Rectal smooth muscle tissue (tissue), 1 donor: Measurements from ENCODE around the gene KCNE3.
"Not testable (repeated sequence)": the region's sequence is repeated elsewhere in the genome, so short reads cannot be mapped to it uniquely, and the experiment has no call there.

Experiments used
- H3K27ac ChIP-seq: one replicate; pipeline ENCODE4 v1.7.0; 2013; ENCODE audit warnings: low read depth, low read length, inconsistent platforms
- H3K27me3 ChIP-seq: one replicate; pipeline ENCODE4 v1.7.0; 2013; ENCODE audit warnings: low read length; ENCODE audit not compliant: control insufficient read depth, insufficient read depth
- H3K36me3 ChIP-seq: one replicate; pipeline ENCODE4 v1.7.0; 2013; ENCODE audit warnings: low read length; ENCODE audit not compliant: control insufficient read depth, insufficient read depth
- H3K4me1 ChIP-seq: one replicate; pipeline ENCODE4 v1.7.0; 2013; ENCODE audit warnings: low read length; ENCODE audit not compliant: control insufficient read depth, insufficient read depth
- H3K4me3 ChIP-seq: one replicate; pipeline ENCODE4 v1.7.0; 2013; ENCODE audit warnings: low read length
- H3K9ac ChIP-seq: one replicate; pipeline ENCODE4 v1.7.0; 2013; ENCODE audit warnings: low read length

The KCNE3 gene

DNA sequence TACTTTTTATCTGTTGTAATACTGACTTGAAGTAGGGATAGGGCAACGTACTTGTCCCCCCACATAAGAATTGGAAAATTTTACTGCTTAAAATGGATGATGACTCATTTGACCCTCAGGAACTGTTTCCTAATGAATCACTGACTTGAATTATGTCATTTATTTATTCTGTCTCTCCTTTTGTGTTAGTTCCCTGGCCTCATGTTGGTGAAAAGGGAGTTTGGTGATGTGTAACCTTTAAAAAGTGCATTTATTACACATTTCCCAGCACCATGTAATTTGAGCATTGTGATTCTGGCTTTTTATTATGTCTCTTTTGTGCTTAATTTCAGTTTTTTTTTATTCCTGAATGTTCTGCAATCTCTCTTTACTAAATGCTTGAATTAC lies 48.8 kb downstream of the KCNE3 start:
- no peak overlapping the region for H3K9ac ChIP-seq
- no peaks in the 10 kb centered on the region for H3K36me3 ChIP-seq
- H3K4me1 ChIP-seq: peaks cover 5% of the 10 kb centered on the region
- H3K4me3 ChIP-seq: no peak overlapping the region
- H3K27ac ChIP-seq: peak overlapping the region; percentile 5
- H3K27me3 ChIP-seq: no peaks in the 10 kb centered on the region

DNA sequence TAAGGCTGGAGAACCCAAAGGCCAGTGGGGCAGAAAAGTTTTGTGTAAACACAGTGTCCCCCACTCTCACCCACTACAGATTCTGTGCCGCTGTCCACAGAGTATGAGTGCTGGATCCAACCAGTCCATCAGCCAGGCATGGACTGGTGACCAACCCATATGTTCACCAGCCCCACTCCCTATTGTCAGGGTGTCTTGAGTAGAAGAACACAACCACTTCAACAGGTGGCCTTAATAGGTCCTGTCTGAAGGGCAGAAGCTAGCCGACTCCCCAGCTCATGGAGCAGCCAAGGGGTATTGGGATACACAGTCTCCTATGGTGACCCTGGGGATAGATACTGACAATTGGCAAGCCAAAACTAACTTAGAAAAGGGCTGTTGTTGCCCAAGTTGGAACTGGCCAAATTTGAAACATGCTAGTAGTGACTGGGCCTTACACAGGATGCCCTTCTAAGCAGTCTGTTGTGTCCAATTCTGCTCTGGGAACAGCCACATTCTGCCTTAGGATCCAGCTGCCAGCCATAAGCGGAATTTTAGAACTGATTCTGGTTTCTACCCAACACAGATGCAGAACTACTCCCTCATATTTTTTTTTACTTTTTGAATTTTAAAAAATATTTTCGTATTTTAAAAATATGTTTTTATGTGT lies 49.4 kb downstream of the KCNE3 start:
- Histone ChIP-seq H3K27ac (peak overlapping the region; percentile 48), H3K27me3 (no peaks in the 10 kb centered on the region), H3K36me3 (no peaks in the 10 kb centered on the region), H3K4me3 (no peak overlapping the region), H3K4me1 (peaks cover 5% of the 10 kb centered on the region), H3K9ac (no peak overlapping the region)

DNA sequence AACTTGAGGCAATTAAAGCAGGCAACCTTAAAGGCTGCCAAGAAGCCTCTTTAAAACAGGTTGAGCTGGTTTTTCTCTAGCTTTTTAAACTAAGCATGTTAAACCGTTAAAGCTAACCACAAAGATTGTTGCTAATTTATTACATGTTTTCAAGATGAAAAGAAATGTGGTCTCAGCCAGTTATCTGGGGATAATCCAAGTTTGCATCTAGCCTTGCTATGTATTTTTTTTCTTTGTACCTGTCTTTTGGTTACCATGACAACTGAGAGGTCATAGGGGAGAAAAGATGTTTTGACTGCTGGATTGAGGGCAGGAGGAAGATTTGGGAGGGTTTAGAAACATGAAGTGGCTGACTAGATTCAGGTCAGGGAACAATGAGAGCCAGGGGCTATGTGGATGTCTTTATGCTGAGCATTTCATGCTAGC lies 50.0 kb downstream of the KCNE3 start:
- H3K9ac ChIP-seq: no peak overlapping the region
- H3K4me1 ChIP-seq: peaks cover 5% of the 10 kb centered on the region
- no peaks in the 10 kb centered on the region for H3K27me3 ChIP-seq
- H3K4me3 ChIP-seq: no peak overlapping the region
- peak overlapping the region; percentile 48 for H3K27ac ChIP-seq
- H3K36me3 ChIP-seq: no peaks in the 10 kb centered on the region

DNA sequence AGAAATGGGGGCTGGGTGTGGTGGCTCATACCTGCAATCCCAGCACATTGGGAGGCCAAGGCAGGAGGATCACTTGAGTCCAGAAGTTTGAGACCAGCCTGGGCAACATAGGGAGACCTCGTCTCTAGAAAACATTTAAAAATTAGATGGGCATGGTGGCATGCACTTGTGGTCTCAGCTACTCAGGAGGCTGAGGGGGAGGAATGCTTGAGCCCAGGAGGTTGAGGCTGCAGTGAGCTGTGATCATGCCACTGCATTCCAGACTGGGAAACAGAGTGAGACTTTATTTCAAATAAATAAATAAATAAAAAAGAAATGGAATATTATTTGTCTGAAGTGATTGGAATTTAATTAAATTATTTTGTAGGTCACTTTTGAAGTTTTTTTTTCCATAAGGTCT lies 50.4 kb downstream of the KCNE3 start:
- not testable (repeated sequence) for H3K4me3 ChIP-seq, H3K27ac ChIP-seq

DNA sequence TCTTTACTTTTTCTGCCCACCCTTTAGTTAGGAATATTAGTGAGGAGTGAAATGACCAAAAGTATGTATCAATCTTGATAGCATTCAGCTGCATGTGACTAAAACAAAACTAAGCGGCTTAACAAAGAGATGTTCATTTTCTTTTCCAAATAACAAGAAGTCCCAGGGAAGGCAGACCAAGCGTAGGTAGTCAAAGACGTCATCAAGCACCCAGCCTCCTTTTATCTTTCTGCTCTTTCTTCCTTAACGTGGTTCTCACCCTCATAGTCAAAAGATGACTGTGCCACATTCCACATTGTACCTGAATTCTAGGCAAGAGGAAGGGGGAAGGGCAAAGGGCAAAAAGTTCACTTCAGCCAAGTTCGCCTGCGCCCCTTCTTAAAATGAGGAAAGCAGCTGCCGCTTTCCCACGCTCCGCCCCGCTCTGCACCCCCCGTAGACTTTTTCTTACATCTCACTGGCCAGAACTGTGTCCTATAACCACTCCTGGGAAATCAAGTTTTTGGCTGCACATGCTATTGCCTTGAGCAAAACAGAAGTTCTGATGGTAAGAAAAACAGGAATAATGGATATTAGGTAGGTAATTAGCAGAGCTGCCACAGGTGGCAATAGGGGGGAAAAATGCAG lies 54.5 kb downstream of the KCNE3 start:
- Histone ChIP-seq H3K27me3 (no peaks in the 10 kb centered on the region), H3K27ac (no peak overlapping the region), H3K4me1 (peaks cover 5% of the 10 kb centered on the region), H3K36me3 (no peaks in the 10 kb centered on the region), H3K9ac (no peak overlapping the region), H3K4me3 (no peak overlapping the region)

More for the DNA sequence above, 50.4 kb downstream of the KCNE3 start:
- not testable (repeated sequence) for H3K36me3 ChIP-seq, H3K27me3 ChIP-seq, H3K9ac ChIP-seq, H3K4me1 ChIP-seq

DNA sequence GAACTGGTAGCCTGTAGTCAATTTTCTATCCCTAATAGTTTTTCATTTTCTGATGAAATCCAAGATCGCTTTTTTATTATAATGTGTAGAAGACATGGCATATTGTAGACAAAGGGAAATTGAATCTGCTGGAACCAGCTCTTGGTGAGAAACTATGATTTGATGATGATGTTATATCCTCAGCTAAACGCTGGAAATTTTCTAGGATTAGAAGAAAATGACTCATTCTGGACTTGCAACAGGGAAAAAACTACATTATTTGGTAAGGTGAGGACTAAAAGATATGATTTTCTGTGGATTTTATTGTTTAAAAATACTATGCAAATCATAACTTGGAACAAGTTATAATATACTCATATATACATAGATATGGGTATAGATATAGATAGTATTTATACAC lies 55.0 kb downstream of the KCNE3 start:
- Histone ChIP-seq H3K27ac (no peak overlapping the region), H3K27me3 (no peaks in the 10 kb centered on the region), H3K4me1 (no peaks in the 10 kb centered on the region), H3K4me3 (no peak overlapping the region), H3K9ac (no peak overlapping the region), H3K36me3 (no peaks in the 10 kb centered on the region)

DNA sequence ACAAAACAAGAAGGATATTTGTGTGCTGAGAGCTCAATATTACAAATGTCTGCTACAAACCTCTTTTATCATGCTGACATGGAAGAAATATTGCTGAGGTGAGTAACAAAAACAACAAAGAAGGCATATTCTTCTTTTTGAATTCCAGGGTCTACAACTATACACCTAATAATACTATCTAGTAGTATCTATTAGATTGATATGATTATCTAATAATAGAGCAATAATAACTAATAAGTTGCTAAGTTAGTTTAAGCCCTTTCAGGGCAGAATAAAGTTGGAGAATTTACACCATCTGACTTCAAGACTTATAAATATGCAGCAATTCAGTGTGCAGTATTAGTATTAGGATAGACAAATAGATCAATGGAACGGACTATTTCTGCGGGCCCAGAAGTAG lies 57.7 kb downstream of the KCNE3 start:
- Histone ChIP-seq H3K9ac (no peak overlapping the region), H3K27ac (no peak overlapping the region), H3K4me3 (no peak overlapping the region), H3K27me3 (no peaks in the 10 kb centered on the region), H3K36me3 (no peaks in the 10 kb centered on the region), H3K4me1 (no peaks in the 10 kb centered on the region)
